ENCODE results near the gene TAF9B. TPM values are rescaled to one million over a fixed set of nuclear protein-coding genes. Genes with fewer than 3 reads are reported as not detected.
A peak's percentile ranks its signal among the peaks of the same experiment; 100 is the strongest.
"Not testable (repeated sequence)": the region's sequence is repeated elsewhere in the genome, so short reads cannot be mapped to it uniquely, and the experiment has no call there.

TAF9B gene
- total and polyA plus RNA-seq, 8 donors = 7.2 to 13.2 (median 9.0) TPM

DNA sequence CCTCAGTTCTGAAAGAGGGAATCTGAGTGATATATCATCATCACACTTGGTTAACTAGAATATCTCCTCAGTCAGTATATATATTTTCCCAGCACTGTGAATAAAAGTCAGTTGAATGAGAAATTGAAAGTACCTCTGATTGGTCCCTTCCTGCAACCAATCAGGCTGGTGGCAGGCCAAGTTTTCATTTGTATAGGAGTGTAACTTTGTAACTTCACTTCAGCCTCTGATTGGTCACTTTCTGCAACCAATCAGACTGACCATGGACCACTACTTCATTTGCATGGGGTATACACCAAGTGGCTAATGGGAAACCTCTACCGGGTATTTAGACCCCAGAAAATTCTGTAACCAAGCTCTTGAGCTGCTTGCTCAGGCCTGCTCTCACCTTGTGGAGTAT is 37.4 kb downstream of the TAF9B start:
- intact Hi-C loops (cut with DNase I) = no loop called here
- Histone ChIP-seq H3K4me1 (peaks cover 0 to 3% (median 0%) of the 10 kb centered on the region in 3 donors), H3K36me3 (no peaks in the 10 kb centered on the region), H3K27ac (no peak overlapping the region), H3K4me3 (no peak overlapping the region), H3K9me3 (no peaks in the 10 kb centered on the region), H3K27me3 (peaks cover 0 to 10% (median 0%) of the 10 kb centered on the region in 4 donors)
- no peak for ATAC-seq
- no peak for FAIRE-seq
- no peak for TF ChIP-seq CTCF (IDR thresholded peaks at IDR 0.05)
- 68 to 92% methylated on average over 1 of the region's 1 CpG for WGBS, 2 donors
- no peak for DNase-seq

DNA sequence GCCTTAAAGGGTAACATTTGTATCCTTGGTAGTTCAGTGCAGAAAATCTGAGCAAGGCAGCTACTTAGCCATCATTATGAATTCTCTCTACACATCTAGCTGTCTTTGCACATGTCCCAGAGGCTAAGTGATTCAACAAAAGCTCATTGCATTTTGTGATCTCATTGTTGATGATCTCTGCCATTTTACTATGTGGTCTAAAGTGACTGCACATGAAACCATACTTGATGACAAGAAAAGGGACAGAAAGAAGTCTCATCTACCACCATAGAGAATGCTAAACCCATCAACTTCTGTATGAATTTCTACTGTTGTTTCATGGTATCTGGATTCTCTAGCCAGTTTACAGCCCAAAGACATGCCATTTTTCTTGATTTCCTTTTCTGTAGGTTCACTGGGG is 41.3 kb downstream of the TAF9B start:
- Histone ChIP-seq H3K4me1 (no peaks in the 10 kb centered on the region), H3K9me3 (no peaks in the 10 kb centered on the region), H3K27me3 (peaks cover 0 to 13% (median 0%) of the 10 kb centered on the region in 4 donors), H3K36me3 (no peaks in the 10 kb centered on the region), H3K27ac (no peak overlapping the region), H3K4me3 (no peak overlapping the region)
- FAIRE-seq = no peak
- intact Hi-C loops (cut with DNase I) = no loop called here
- no peak for ATAC-seq
- TF ChIP-seq CTCF (IDR thresholded peaks at IDR 0.05) = no peak
- no peak for DNase-seq

- Histone ChIP-seq H3K4me3 (no peak overlapping the region), H3K4me1 (no peaks in the 10 kb centered on the region), H3K27ac (no peak overlapping the region), H3K9me3 (no peaks in the 10 kb centered on the region), H3K36me3 (no peaks in the 10 kb centered on the region), H3K27me3 (peaks cover 0 to 8% (median 0%) of the 10 kb centered on the region in 4 donors)
- TF ChIP-seq CTCF (IDR thresholded peaks at IDR 0.05) = no peak
- ATAC-seq = peak in 1 of 4 donors; percentile 33
- DNase-seq = no peak
- 36 to 54% methylated on average over 2 of the region's 2 CpGs for WGBS, 2 donors
- intact Hi-C loops (cut with DNase I) = no loop called here
- no peak for FAIRE-seq
Measured at GRCh38 chrX:78092296-78092695, 47.2 kb downstream of the TAF9B start.

DNA sequence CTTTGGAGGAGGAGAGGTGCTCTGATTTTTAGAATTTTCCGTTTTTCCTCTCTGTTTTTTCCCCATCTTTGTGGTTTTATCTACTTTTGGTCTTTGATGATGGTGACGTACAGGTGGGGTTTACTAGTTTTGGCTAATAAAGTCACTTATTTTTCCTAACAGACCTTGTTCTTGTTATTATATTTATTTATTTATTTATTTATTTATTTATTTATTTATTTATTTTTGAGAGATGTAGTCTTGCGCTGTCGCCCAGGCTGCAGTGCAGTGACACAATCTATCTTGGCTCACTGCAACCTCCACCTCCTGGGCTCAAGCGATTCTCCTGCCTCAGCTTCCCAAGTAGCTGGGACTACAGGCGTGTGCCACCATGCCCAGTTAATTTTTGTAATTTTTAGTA is 58.0 kb downstream of the TAF9B start:
- H3K4me1 ChIP-seq; H3K4me3 ChIP-seq; DNase-seq; H3K9me3 ChIP-seq; H3K27ac ChIP-seq; intact Hi-C loops (cut with DNase I); FAIRE-seq; H3K36me3 ChIP-seq; H3K27me3 ChIP-seq; ATAC-seq: not testable (repeated sequence)
- WGBS, 2 donors = 77 to 96% methylated on average over 6 of the region's 6 CpGs

Other genes with a start within 250 kb of the TAF9B start
- gene MAGT1, start 244.2 kb downstream of the TAF9B start, total RNA-seq = 10 to 100 TPM; 26.1 to 51.3 (median 40.0) TPM
- 10 to 100 TPM in 1 of 2 donors, 1 to 10 TPM in 1; 7.4 to 17.4 TPM for gene MAGT1, start 244.2 kb downstream of the TAF9B start, polyA plus RNA-seq
- 10 to 100 TPM; 36.7 to 83.4 (median 66.1) TPM for gene COX7B, start 240.2 kb downstream of the TAF9B start, total RNA-seq
- gene COX7B, start 240.2 kb downstream of the TAF9B start, polyA plus RNA-seq = 100 to 1,000 TPM; 221 to 295 TPM
- gene ATP7A, start 229.0 kb downstream of the TAF9B start, total RNA-seq = 1 to 10 TPM; 3.9 to 7.8 (median 4.7) TPM
- 1 to 10 TPM; 1.3 to 1.8 TPM for gene ATP7A, start 229.0 kb downstream of the TAF9B start, polyA plus RNA-seq
- gene PGAM4, start 170.0 kb downstream of the TAF9B start, total RNA-seq = not detected
- not detected for gene PGAM4, start 170.0 kb downstream of the TAF9B start, polyA plus RNA-seq
- gene PGK1, start 35.4 kb downstream of the TAF9B start, total RNA-seq = 100 to 1,000 TPM in 2 of 6 donors, 10 to 100 TPM in 4; 38.3 to 120 (median 74.2) TPM
- 10 to 100 TPM; 27.0 to 68.5 TPM for gene PGK1, start 35.4 kb downstream of the TAF9B start, polyA plus RNA-seq
- 1 to 10 TPM in 1 of 6 donors, under 1 TPM in 5; 0.19 to 1.5 (median 0.44) TPM for gene CYSLTR1, start 188.0 kb upstream of the TAF9B start, total RNA-seq
- under 1 TPM; 0.34 to 0.42 TPM for gene CYSLTR1, start 188.0 kb upstream of the TAF9B start, polyA plus RNA-seq

Measured in pancreas (tissue), 10 donors.